ENCODE measurements around the gene COL27A1.
"Not testable (repeated sequence)": the region's sequence is repeated elsewhere in the genome, so short reads cannot be mapped to it uniquely, and the experiment has no call there.

The COL27A1 gene

DNA sequence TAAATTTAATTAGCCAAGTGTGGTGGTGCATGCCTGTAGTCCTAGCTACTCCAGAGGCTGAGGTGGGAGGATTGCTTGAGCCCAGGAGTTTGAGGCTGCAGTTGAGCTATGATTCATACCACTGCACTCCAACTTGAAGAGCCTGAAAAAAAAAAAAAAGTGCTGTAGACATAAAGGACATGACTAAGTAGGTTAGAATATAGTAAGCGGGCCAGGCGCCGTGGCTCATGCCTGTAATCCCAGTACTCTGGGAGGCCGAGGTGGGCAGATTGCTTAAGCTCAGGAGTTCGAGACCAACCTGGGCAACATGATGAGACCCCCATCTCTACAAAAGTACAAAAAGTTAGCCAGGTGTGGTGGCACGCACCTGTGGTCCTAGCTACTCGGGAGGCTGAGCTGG lies 165.4 kb downstream of the COL27A1 start:
- not testable (repeated sequence) for H3K4me1 ChIP-seq (ENCODE audit: control insufficient read depth, insufficient read depth, low read length, poor library complexity, severe bottlenecking); H3K36me3 ChIP-seq (ENCODE audit: control insufficient read depth, insufficient read depth, low read length); H3K9me3 ChIP-seq (ENCODE audit: control insufficient read depth, low read length); DNase-seq; H3K27me3 ChIP-seq (replicated peaks; ENCODE audit: control insufficient read depth, insufficient read depth, low read length, poor library complexity, severe bottlenecking); H3K27ac ChIP-seq (ENCODE audit: insufficient read depth, low read length, poor library complexity, severe bottlenecking); H3K4me3 ChIP-seq (ENCODE audit: insufficient read depth, low read depth, low read length, poor library complexity, severe bottlenecking)

DNA sequence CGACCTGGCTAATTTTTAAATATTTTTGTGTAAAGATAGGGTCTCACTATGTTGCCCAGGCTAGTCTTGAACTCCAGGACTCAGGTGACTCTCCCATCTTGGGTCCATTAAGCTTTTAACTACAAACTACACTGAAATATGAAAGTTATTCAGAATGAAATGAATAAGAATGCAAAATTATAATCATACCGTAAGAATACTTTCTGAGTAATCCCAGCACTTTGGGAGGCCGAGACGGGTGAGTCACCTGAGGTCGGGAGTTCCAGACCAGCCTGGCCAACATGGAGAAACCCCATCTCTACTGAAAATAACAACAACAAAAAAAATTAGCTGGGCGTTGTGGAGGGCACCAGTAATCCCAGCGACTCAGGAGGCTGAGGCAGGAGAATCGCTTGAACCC lies 166.4 kb downstream of the COL27A1 start:
- H3K4me1 ChIP-seq (ENCODE audit: control insufficient read depth, insufficient read depth, low read length, poor library complexity, severe bottlenecking), result no peaks in the 10 kb centered on the region
- no peak for DNase-seq
- H3K27me3 ChIP-seq (replicated peaks; ENCODE audit: control insufficient read depth, insufficient read depth, low read length, poor library complexity, severe bottlenecking), result peaks cover 3% of the 10 kb centered on the region
- H3K9me3 ChIP-seq (ENCODE audit: control insufficient read depth, low read length), result no peaks in the 10 kb centered on the region
- no peaks in the 10 kb centered on the region for H3K36me3 ChIP-seq (ENCODE audit: control insufficient read depth, insufficient read depth, low read length)
- no peak overlapping the region for H3K27ac ChIP-seq (ENCODE audit: insufficient read depth, low read length, poor library complexity, severe bottlenecking)
- no peak overlapping the region for H3K4me3 ChIP-seq (ENCODE audit: insufficient read depth, low read depth, low read length, poor library complexity, severe bottlenecking)

- not testable (repeated sequence) for H3K27me3 ChIP-seq (replicated peaks; ENCODE audit: control insufficient read depth, insufficient read depth, low read length, poor library complexity, severe bottlenecking); H3K9me3 ChIP-seq (ENCODE audit: control insufficient read depth, low read length); H3K4me1 ChIP-seq (ENCODE audit: control insufficient read depth, insufficient read depth, low read length, poor library complexity, severe bottlenecking); H3K27ac ChIP-seq (ENCODE audit: insufficient read depth, low read length, poor library complexity, severe bottlenecking); H3K36me3 ChIP-seq (ENCODE audit: control insufficient read depth, insufficient read depth, low read length); H3K4me3 ChIP-seq (ENCODE audit: insufficient read depth, low read depth, low read length, poor library complexity, severe bottlenecking); DNase-seq
Observed at GRCh38 chr9:114322160-114322818, 167.0 kb downstream of the COL27A1 start.

GRCh38 chr9:114322831-114323531 lies 167.6 kb downstream of the COL27A1 start, which contains the start of gene ORM1:
ORM1 (plus strand) TSS chr9:114323098; CDS start chr9:114323134, 36 bp downstream.
- H3K27ac ChIP-seq (ENCODE audit: insufficient read depth, low read length, poor library complexity, severe bottlenecking); H3K4me1 ChIP-seq (ENCODE audit: control insufficient read depth, insufficient read depth, low read length, poor library complexity, severe bottlenecking); H3K36me3 ChIP-seq (ENCODE audit: control insufficient read depth, insufficient read depth, low read length); H3K27me3 ChIP-seq (replicated peaks; ENCODE audit: control insufficient read depth, insufficient read depth, low read length, poor library complexity, severe bottlenecking); DNase-seq; H3K9me3 ChIP-seq (ENCODE audit: control insufficient read depth, low read length); H3K4me3 ChIP-seq (ENCODE audit: insufficient read depth, low read depth, low read length, poor library complexity, severe bottlenecking): not testable (repeated sequence)

- not testable (repeated sequence) for H3K4me1 ChIP-seq (ENCODE audit: control insufficient read depth, insufficient read depth, low read length, poor library complexity, severe bottlenecking); H3K36me3 ChIP-seq (ENCODE audit: control insufficient read depth, insufficient read depth, low read length); DNase-seq; H3K27me3 ChIP-seq (replicated peaks; ENCODE audit: control insufficient read depth, insufficient read depth, low read length, poor library complexity, severe bottlenecking); H3K4me3 ChIP-seq (ENCODE audit: insufficient read depth, low read depth, low read length, poor library complexity, severe bottlenecking); H3K27ac ChIP-seq (ENCODE audit: insufficient read depth, low read length, poor library complexity, severe bottlenecking); H3K9me3 ChIP-seq (ENCODE audit: control insufficient read depth, low read length)
Observed at GRCh38 chr9:114323849-114324248, 168.5 kb downstream of the COL27A1 start.

DNA sequence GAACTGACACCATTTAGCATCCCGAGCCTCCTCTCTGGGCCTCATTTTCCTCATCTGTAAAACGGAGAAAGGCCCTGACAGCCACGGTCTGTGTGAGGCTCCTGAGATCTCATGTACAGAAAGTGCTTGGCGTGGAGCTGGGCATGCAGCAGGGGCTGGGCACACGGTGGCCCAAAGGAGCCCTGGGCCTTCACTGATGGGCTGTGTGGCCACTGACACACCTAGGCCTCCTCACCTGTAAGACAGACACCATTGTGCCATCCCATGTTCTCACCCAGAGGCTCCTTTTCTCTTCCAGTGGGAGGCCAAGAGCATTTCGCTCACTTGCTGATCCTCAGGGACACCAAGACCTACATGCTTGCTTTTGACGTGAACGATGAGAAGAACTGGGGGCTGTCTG lies 169.2 kb downstream of the COL27A1 start:
- no peak overlapping the region for H3K27ac ChIP-seq (ENCODE audit: insufficient read depth, low read length, poor library complexity, severe bottlenecking)
- H3K4me1 ChIP-seq (ENCODE audit: control insufficient read depth, insufficient read depth, low read length, poor library complexity, severe bottlenecking), result no peaks in the 10 kb centered on the region
- H3K4me3 ChIP-seq (ENCODE audit: insufficient read depth, low read depth, low read length, poor library complexity, severe bottlenecking), result no peak overlapping the region
- DNase-seq, result no peak
- H3K27me3 ChIP-seq (replicated peaks; ENCODE audit: control insufficient read depth, insufficient read depth, low read length, poor library complexity, severe bottlenecking), result peaks cover 3% of the 10 kb centered on the region
- no peaks in the 10 kb centered on the region for H3K36me3 ChIP-seq (ENCODE audit: control insufficient read depth, insufficient read depth, low read length)
- no peaks in the 10 kb centered on the region for H3K9me3 ChIP-seq (ENCODE audit: control insufficient read depth, low read length)

DNA sequence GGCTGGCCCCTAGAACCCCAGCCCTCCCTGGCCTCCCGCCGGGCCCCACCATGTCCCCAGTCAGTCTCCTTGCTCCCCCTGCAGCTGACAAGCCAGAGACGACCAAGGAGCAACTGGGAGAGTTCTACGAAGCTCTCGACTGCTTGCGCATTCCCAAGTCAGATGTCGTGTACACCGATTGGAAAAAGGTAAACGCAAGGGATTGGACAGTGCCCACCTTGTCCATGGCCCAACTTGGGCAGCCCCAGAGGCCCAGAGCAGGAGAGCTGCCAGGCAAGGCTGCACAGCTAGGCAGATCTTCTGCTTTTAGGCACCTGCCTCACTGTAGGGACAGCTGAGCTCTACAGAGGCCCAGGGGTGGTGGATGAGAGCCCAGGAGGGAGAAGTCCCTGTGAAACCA lies 169.6 kb downstream of the COL27A1 start:
- H3K36me3 ChIP-seq (ENCODE audit: control insufficient read depth, insufficient read depth, low read length); DNase-seq; H3K27ac ChIP-seq (ENCODE audit: insufficient read depth, low read length, poor library complexity, severe bottlenecking); H3K27me3 ChIP-seq (replicated peaks; ENCODE audit: control insufficient read depth, insufficient read depth, low read length, poor library complexity, severe bottlenecking); H3K9me3 ChIP-seq (ENCODE audit: control insufficient read depth, low read length); H3K4me3 ChIP-seq (ENCODE audit: insufficient read depth, low read depth, low read length, poor library complexity, severe bottlenecking); H3K4me1 ChIP-seq (ENCODE audit: control insufficient read depth, insufficient read depth, low read length, poor library complexity, severe bottlenecking): not testable (repeated sequence)

DNA sequence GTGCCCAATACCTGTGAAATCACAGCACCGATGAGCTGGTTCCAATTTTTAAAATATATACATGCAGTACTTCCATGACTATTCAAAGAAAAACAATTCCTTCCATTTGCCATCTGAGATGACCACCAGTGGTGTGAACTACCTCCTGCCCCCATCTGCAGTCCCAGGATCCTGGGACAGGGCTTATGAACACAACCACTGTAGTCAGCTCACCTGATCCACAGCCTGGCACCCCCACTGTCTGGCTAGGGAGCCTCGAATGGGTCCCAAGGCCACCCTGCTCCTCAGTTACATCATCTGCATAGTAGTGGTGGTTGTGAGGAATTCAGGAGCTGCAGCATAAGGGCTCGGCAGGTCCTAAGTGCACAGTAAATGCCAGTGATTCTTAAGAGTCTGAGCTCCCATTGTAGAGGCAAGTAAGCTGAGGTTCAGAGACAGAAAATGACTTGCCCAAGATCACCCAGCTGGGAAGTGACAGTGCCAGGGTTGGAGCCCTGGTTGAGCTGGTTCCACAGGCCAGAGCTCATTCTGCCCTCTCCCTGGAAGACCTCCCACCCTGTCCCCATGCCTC lies 170.4 kb downstream of the COL27A1 start:
- not testable (repeated sequence) for DNase-seq; H3K4me1 ChIP-seq (ENCODE audit: control insufficient read depth, insufficient read depth, low read length, poor library complexity, severe bottlenecking); H3K4me3 ChIP-seq (ENCODE audit: insufficient read depth, low read depth, low read length, poor library complexity, severe bottlenecking); H3K27ac ChIP-seq (ENCODE audit: insufficient read depth, low read length, poor library complexity, severe bottlenecking); H3K36me3 ChIP-seq (ENCODE audit: control insufficient read depth, insufficient read depth, low read length); H3K27me3 ChIP-seq (replicated peaks; ENCODE audit: control insufficient read depth, insufficient read depth, low read length, poor library complexity, severe bottlenecking); H3K9me3 ChIP-seq (ENCODE audit: control insufficient read depth, low read length)

- H3K4me3 ChIP-seq (ENCODE audit: insufficient read depth, low read depth, low read length, poor library complexity, severe bottlenecking), result no peak overlapping the region
- H3K27me3 ChIP-seq (replicated peaks; ENCODE audit: control insufficient read depth, insufficient read depth, low read length, poor library complexity, severe bottlenecking), result no peaks in the 10 kb centered on the region
- no peaks in the 10 kb centered on the region for H3K9me3 ChIP-seq (ENCODE audit: control insufficient read depth, low read length)
- H3K4me1 ChIP-seq (ENCODE audit: control insufficient read depth, insufficient read depth, low read length, poor library complexity, severe bottlenecking), result no peaks in the 10 kb centered on the region
- DNase-seq, result no peak
- no peaks in the 10 kb centered on the region for H3K36me3 ChIP-seq (ENCODE audit: control insufficient read depth, insufficient read depth, low read length)
- H3K27ac ChIP-seq (ENCODE audit: insufficient read depth, low read length, poor library complexity, severe bottlenecking), result no peak overlapping the region
Observed at GRCh38 chr9:114327749-114328148, 172.4 kb downstream of the COL27A1 start.

- H3K36me3 ChIP-seq (ENCODE audit: control insufficient read depth, insufficient read depth, low read length); H3K27me3 ChIP-seq (replicated peaks; ENCODE audit: control insufficient read depth, insufficient read depth, low read length, poor library complexity, severe bottlenecking); DNase-seq; H3K4me1 ChIP-seq (ENCODE audit: control insufficient read depth, insufficient read depth, low read length, poor library complexity, severe bottlenecking); H3K4me3 ChIP-seq (ENCODE audit: insufficient read depth, low read depth, low read length, poor library complexity, severe bottlenecking); H3K9me3 ChIP-seq (ENCODE audit: control insufficient read depth, low read length); H3K27ac ChIP-seq (ENCODE audit: insufficient read depth, low read length, poor library complexity, severe bottlenecking): not testable (repeated sequence)
Observed at GRCh38 chr9:114328357-114328820, 173.1 kb downstream of the COL27A1 start.

All from effector memory CD4-positive, alpha-beta T cell (primary cell).